GM20431 (cell line): ENCODE data around the gene MLX.
"Not testable (repeated sequence)": the region's sequence is repeated elsewhere in the genome, so short reads cannot be mapped to it uniquely, and the experiment has no call there.

Source experiments
- in situ Hi-C: fragments of 300-500 bp; cut with MseI, MboI; formaldehyde crosslinking; loops from one replicate; pipeline ENCODE4 v1.15.0; 2020; ENCODE audit warnings: low sequenced_read_pairs; ENCODE audit not compliant: unreplicated experiment

MLX gene

GRCh38 chr17:42535155-42536047, 31.5 kb upstream of the MLX start:
- in situ Hi-C loops = no loop called here

GRCh38 chr17:42536048-42536371, 30.9 kb upstream of the MLX start, which contains the start of gene NAGLU:
Gene NAGLU, plus strand, starts transcription at chr17:42536241. Its CDS starts 32 bp downstream, at chr17:42536273.
- in situ Hi-C loops = no loop called here

DNA sequence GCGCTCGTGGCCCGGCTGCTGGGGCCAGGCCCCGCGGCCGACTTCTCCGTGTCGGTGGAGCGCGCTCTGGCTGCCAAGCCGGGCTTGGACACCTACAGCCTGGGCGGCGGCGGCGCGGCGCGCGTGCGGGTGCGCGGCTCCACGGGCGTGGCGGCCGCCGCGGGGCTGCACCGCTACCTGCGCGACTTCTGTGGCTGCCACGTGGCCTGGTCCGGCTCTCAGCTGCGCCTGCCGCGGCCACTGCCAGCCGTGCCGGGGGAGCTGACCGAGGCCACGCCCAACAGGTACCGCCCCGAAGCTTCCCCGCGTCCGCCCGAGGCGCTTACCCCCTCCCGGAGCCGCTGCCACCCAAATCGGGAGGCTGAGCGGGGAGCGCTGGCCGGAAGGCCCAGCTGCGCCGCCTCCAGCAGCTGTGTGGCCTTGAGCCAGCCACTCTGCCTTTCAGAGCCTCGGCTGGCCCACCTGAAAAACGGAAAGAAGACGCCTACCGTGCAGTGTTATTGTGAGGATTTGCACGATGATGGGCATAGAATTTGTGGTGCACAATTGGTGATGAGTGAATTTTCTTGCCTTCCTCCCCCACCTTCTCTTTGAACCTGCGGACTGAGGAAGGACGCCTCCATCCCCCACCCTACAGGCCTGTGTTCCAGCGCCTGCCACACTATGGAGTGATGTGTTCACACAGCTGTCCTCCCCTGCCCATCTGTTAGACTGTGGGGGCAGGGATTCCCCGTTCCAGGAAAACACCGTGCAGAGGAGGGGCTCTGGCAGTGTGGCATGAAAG, 30.3 kb upstream of the MLX start:
- in situ Hi-C loops = no loop called here

GRCh38 chr17:42537156-42537805, 29.6 kb upstream of the MLX start:
- in situ Hi-C loops = no loop called here

- in situ Hi-C loops = no loop called here
Observed at GRCh38 chr17:42537826-42538451, 29.0 kb upstream of the MLX start.

DNA sequence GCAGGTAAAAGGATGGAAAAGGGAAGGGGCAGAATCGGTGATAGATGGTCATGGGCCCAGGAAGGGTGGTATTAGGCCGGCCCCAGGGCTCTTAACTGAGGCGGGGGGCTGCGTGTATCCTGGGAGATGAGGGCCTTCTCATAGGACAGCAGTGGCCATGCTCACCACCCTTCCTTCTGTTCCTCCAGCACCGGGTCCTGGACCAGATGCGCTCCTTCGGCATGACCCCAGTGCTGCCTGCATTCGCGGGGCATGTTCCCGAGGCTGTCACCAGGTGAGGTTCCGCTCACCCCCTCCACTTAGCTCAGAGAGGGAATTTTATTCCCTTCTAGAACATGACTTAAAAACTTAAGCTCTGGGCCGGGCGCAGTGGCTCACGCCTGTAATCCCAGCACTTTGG, 28.4 kb upstream of the MLX start:
- in situ Hi-C loops = no loop called here

DNA sequence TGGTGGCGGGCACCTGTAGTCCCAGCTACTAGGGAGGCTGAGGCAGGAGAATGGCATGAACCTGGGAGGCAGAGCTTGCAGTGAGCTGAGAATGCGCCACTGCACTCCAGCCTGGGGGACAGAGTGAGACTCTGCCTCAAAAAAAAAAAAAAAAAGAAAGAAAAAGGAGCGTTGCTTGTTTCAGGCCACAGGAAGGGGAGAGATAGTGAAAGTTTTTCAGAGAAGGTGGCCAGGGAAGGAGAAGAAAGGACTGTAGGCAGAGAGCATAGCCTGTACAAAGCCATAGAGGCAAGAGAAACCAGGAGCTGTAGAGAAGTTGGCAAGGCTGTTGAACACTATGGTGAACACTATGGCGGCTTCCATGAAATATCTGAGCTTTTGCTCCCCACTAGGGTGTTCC, 26.3 kb upstream of the MLX start:
- in situ Hi-C loops = not testable (repeated sequence)

GRCh38 chr17:42541041-42541833, 25.7 kb upstream of the MLX start:
- in situ Hi-C loops = no loop called here

- in situ Hi-C loops = no loop called here
Observed at GRCh38 chr17:42543190-42544079, 23.5 kb upstream of the MLX start.

DNA sequence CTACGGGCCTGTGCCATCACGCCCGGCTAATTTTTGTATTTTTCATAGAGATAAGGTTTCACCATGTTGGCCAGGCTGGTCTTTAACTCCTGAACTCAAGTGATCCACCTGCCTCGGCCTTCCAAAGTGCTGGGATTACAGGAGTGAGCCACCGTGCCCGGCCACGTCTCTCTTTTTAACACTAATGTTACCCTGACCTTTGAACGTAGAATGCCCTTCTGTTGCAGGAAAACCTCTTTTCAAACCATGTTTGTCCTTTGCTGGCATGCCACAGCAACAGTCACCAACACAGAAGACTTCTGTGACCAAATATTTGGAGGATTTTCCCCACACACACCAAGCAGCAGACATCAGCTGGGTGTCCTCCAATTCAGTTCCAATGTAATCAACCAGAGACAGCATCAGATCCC, 22.0 kb upstream of the MLX start:
- in situ Hi-C loops = no loop called here

DNA sequence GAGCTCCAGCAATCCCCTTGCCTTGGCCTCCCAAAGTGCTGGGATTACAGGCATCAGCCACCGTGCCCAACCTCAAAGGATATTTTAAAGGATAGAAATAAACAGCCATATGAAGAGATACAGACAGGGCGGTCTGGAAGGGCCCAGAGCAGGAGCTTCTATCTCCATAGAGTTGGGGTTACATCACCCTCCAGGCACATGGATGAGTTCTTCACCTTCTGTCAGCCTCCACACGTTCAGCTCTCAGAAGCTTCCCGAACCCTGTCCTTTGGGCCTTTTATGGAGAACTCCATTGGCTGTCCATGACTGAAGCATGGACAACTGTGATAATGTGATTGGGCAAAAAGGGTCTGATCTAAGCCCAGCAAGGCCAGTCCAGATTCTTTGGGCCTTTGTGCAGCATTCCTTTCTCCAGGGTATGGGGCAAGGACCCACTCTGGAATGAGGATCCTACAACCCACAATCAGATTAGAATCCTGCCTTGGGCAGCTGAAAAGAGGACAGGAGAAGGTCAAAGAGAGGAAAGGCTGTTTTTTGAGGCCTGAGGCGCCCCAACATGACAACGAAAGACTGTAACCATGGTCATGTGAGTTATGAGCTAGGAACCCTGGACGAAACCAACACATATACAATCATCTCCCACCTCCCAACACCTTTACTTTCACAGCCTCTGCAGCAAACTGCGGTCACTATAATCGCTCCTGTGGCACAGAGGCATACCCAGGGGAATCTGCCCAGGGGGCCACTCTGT, 21.0 kb upstream of the MLX start:
- in situ Hi-C loops = not testable (repeated sequence)

- in situ Hi-C loops = no loop called here
Observed at GRCh38 chr17:42547001-42547461, 19.9 kb upstream of the MLX start.

- in situ Hi-C loops = no loop called here
Observed at GRCh38 chr17:42547698-42548069, 19.2 kb upstream of the MLX start.

GRCh38 chr17:42548070-42548837, 18.6 kb upstream of the MLX start:
- in situ Hi-C loops = no loop called here

DNA sequence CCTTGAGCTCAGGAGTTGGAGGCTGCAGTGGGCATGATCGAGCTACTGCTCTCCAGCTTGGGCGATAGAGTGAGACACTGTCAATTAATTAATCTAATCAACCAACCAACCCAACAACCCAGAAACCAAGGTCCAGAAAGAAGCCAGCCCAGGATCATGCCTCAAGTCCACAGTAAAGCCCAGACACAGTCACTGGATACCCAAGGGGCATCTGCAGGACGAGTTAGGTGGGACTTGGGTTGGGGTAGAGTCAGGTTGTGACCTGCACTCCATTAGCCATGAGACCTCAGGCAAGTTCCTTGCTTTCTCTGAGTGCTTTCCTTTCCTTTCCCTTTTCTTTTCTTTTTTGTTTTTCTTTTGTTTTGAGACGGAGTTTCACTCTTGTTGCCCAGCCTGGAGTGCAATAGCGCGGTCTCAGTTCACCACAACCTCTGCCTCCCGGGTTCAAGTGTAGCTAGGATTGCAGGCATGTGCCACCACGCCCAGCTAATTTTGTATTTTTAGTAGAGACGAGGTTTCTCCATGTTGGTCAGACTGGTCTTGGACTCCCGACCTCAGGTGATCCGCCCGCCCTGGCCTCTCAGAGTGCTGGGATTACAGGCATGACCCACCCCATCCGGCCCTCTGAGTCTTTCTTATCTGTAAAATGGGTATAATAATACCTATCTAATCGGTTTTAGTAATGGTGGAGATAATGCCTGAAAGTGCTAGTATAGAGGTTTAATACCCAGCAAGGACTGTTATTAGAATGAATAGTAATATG, 17.7 kb upstream of the MLX start:
- in situ Hi-C loops = no loop called here

- in situ Hi-C loops = not testable (repeated sequence)
Observed at GRCh38 chr17:42552736-42553135, 14.2 kb upstream of the MLX start, which contains the start of gene HSD17B1. Gene HSD17B1, plus strand, starts transcription at chr17:42552923. Its CDS starts 11 bp downstream, at chr17:42552934.
